Activated gamma-delta T cell (primary cell): ENCODE results near the gene PRKN.

ENCODE experiments used
- DNase-seq: peaks from one replicate; lab custom pipeline; 2025; lab: John Stamatoyannopoulos, UW

The PRKN gene

GRCh38 chr6:161660666-161661571 is 1066.6 kb downstream of the PRKN start:
- DNase-seq: no peak

- no peak for DNase-seq
These were observed 1069.4 kb downstream of the PRKN start for GRCh38 chr6:161658211-161658610.

GRCh38 chr6:161654209-161654608 is 1073.4 kb downstream of the PRKN start:
- DNase-seq: no peak

- no peak for DNase-seq
These were observed 1075.6 kb downstream of the PRKN start for GRCh38 chr6:161651949-161652348.

- DNase-seq: no peak
These were observed 1077.7 kb downstream of the PRKN start for GRCh38 chr6:161649841-161650240.

- DNase-seq: no peak
These were observed 1078.5 kb downstream of the PRKN start for GRCh38 chr6:161649068-161649467.

GRCh38 chr6:161647234-161647633 is 1080.3 kb downstream of the PRKN start:
- no peak for DNase-seq

- DNase-seq: no peak
These were observed 1083.0 kb downstream of the PRKN start for GRCh38 chr6:161644521-161644920.

GRCh38 chr6:161641175-161641574 is 1086.4 kb downstream of the PRKN start:
- no peak for DNase-seq

- no peak for DNase-seq
These were observed 1087.8 kb downstream of the PRKN start for GRCh38 chr6:161639772-161640171.

GRCh38 chr6:161637658-161638057 is 1089.9 kb downstream of the PRKN start:
- no peak for DNase-seq

GRCh38 chr6:161636882-161637430 is 1090.6 kb downstream of the PRKN start:
- DNase-seq: no peak

- no peak for DNase-seq
These were observed 1091.6 kb downstream of the PRKN start for GRCh38 chr6:161635975-161636374.

- DNase-seq: no peak
These were observed 1092.7 kb downstream of the PRKN start for GRCh38 chr6:161634916-161635315.

- DNase-seq: no peak
These were observed 1095.8 kb downstream of the PRKN start for GRCh38 chr6:161631676-161632194.

GRCh38 chr6:161630674-161631073 is 1096.9 kb downstream of the PRKN start:
- no peak for DNase-seq

GRCh38 chr6:161626132-161626676 is 1101.4 kb downstream of the PRKN start:
- DNase-seq: no peak

GRCh38 chr6:161624111-161624510 is 1103.5 kb downstream of the PRKN start:
- no peak for DNase-seq

GRCh38 chr6:161622779-161623178 is 1104.8 kb downstream of the PRKN start:
- no peak for DNase-seq

GRCh38 chr6:161618831-161619454 is 1108.6 kb downstream of the PRKN start:
- no peak for DNase-seq

- no peak for DNase-seq
These were observed 1113.9 kb downstream of the PRKN start for GRCh38 chr6:161613711-161614110.

GRCh38 chr6:161608771-161609170 is 1118.8 kb downstream of the PRKN start:
- no peak for DNase-seq
